Activated naive CD8-positive, alpha-beta T cell (primary cell): Measurements from ENCODE around the gene POU2AF2.
"Not testable (repeated sequence)": the region's sequence is repeated elsewhere in the genome, so short reads cannot be mapped to it uniquely, and the experiment has no call there.

Experiments used
- H3K27ac Mint-ChIP-seq: one replicate; pipeline ENCODE4 v1.8.0; 2021; ENCODE audit warnings: mixed read lengths
- H3K27me3 Mint-ChIP-seq: one replicate; pipeline ENCODE4 v1.8.0; 2021; ENCODE audit warnings: mixed read lengths
- H3K36me3 Mint-ChIP-seq: one replicate; pipeline ENCODE4 v1.8.0; 2021; ENCODE audit warnings: mixed read lengths
- H3K4me1 Mint-ChIP-seq: one replicate; pipeline ENCODE4 v1.8.0; 2021; ENCODE audit warnings: low read depth, mixed read lengths
- H3K4me3 Mint-ChIP-seq: one replicate; pipeline ENCODE4 v1.8.0; 2021; ENCODE audit warnings: mild to moderate bottlenecking, mixed read lengths
- H3K9me3 Mint-ChIP-seq: one replicate; pipeline ENCODE4 v1.8.0; 2021; ENCODE audit warnings: low read depth, mixed read lengths

Gene POU2AF2

DNA sequence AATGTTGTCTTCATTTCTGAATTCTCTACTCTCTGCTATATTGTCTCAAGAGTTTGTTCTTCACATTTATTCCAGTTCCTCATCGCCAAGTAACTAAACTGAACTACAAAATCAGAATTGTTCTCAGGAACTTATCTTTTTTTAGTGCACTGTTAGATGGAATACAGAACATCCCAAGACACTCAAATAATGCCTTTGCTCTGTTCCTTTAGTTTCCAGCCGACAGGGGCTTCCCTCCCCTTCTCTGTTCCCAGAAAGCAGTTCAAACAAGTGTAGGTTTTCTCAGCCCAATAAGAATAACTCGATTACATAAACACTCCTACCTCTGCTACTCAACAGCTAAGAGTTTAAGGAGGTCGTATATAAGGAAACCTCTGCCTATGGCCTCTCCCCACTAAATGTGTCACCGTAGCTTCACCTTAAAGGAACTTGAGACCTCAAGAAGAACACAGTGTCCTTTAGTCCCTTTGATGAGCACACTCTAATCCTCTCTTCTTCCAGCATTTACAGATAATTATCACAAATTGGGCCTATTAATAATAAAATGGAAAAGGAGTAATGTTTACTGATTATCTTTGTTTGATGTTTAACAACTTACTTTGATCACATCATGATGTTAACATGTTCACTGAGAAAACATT, 59.8 kb downstream of the POU2AF2 start:
- H3K27me3 Mint-ChIP-seq: peaks cover 10% of the 10 kb centered on the region
- no peaks in the 10 kb centered on the region for H3K36me3 Mint-ChIP-seq
- no peak overlapping the region for H3K4me3 Mint-ChIP-seq
- no peak overlapping the region for H3K27ac Mint-ChIP-seq
- no peaks in the 10 kb centered on the region for H3K4me1 Mint-ChIP-seq
- no peaks in the 10 kb centered on the region for H3K9me3 Mint-ChIP-seq

DNA sequence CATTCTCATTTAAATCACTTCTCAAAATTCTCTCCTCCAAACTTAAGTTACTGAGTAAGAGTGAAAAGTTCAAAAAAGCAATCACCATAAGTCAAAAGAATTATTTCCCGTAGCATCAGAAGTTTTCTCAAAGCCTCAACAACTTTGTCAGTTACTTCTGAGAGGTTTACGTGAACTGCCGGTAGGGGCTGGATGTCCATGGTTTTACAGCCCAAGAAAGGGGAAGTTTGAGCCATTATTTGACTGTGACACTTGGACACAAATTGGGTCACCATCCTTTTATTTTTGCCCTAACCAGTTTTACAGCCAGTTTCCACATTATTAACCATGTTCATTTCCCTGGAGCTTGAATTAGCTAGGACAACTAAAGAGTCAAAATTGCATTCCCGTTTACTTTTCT, 60.4 kb downstream of the POU2AF2 start:
- Mint-ChIP-seq H3K27me3 (peaks cover 6% of the 10 kb centered on the region), H3K27ac (no peak overlapping the region), H3K36me3 (no peaks in the 10 kb centered on the region), H3K4me3 (no peak overlapping the region), H3K9me3 (no peaks in the 10 kb centered on the region), H3K4me1 (no peaks in the 10 kb centered on the region)

DNA sequence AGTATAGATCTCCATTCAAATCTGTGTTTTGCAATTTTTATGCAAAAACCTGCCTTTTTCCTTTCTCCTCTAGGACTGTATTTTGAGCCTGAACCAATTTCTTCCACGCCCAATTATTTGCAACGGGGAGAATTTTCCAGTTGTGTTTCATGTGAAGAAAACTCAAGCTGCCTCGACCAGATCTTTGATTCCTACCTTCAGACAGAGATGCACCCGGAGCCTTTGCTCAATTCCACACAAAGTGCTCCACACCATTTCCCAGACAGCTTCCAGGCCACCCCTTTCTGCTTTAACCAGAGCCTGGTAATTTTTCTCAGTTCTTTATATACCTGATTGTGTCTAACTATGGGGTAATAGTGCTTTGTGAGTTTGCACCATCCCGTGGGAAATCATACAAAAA, 60.8 kb downstream of the POU2AF2 start:
- H3K4me1 Mint-ChIP-seq: no peaks in the 10 kb centered on the region

DNA sequence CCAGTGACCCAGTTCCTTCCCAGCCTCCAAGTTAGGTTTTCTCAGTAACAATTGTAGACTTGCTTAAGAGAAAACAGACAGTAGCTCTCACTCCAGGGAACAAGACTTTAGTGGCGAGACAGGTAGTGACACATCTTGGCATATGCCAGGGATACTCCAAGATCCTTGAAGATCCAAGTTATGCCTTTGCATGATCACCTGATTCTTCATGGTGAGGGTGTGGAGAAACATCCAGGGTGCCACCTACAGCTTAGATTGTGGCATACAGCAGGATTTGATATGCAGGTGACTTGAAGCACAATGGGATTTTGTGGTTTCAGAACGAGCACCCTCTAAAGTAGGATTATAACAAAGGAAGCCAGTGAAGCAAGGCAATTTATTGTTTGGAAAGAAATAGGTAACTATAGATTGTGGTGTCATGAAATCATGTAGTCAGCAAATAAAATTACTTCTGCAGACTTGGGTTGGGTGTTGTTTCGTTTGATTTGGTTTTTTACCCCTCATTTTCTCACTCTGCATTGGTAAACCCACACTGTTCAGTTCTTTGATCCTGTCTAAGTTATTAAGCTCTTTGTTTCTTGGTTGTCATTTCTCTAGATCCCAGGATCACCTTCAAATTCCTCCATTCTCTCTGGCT, 62.1 kb downstream of the POU2AF2 start:
- H3K4me1 Mint-ChIP-seq: no peaks in the 10 kb centered on the region
- no peaks in the 10 kb centered on the region for H3K9me3 Mint-ChIP-seq
- no peak overlapping the region for H3K27ac Mint-ChIP-seq
- no peak overlapping the region for H3K4me3 Mint-ChIP-seq
- no peaks in the 10 kb centered on the region for H3K36me3 Mint-ChIP-seq
- peaks cover 4% of the 10 kb centered on the region for H3K27me3 Mint-ChIP-seq

More for the DNA sequence above, 60.8 kb downstream of the POU2AF2 start:
- Mint-ChIP-seq H3K27ac (no peak overlapping the region), H3K27me3 (peaks cover 4% of the 10 kb centered on the region), H3K36me3 (no peaks in the 10 kb centered on the region), H3K4me3 (no peak overlapping the region), H3K9me3 (no peaks in the 10 kb centered on the region)

DNA sequence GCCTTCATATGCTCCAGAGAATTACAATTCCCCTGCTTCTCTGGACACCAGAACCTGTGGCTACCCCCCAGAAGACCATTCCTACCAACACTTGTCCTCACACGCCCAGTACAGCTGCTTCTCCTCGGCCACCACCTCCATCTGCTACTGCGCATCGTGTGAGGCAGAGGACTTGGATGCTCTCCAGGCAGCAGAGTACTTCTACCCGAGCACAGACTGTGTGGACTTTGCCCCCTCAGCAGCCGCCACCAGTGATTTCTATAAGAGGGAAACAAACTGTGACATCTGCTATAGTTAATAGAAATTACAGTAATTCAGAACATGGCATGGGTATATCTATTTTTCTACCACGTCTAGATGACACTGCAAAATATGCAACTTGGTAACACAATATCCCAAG, 62.6 kb downstream of the POU2AF2 start:
- no peaks in the 10 kb centered on the region for H3K9me3 Mint-ChIP-seq

DNA sequence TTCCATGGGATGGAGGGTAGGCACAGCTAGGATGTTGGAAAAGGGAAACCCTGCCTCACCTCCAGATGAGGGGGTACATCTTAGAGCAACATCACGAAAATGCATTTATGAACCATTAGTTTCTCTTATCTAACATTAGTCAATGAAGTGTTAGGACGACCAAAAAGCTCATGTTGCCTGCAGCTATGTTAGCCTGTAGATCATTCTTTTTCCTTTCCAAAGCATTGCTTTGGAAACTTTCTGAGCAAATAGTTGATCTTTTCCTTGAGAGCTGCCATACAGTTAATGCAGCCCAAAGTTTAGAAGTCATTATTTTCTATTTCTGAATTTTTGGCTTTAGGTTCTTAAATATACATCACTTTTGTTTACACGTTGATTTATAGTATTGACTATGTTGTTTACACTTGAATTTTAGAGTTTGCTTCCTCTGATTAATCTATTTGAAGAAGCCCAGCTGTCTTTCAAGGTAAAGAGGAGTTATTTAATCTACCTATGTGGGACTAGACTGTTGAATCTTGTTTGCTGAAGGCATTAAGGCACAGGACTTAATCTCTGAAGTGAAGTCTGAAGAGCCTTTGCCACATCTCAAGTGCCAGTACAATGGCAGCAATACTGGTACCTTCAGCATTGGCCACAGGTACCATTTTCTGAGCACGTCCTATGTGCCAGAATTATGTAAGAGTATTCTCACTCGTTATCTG, 63.8 kb downstream of the POU2AF2 start:
- Mint-ChIP-seq H3K36me3 (no peaks in the 10 kb centered on the region), H3K27ac (no peak overlapping the region), H3K9me3 (no peaks in the 10 kb centered on the region), H3K27me3 (peaks cover 3% of the 10 kb centered on the region), H3K4me1 (no peaks in the 10 kb centered on the region), H3K4me3 (no peak overlapping the region)

More for the DNA sequence above, 62.6 kb downstream of the POU2AF2 start:
- Mint-ChIP-seq H3K36me3 (no peaks in the 10 kb centered on the region), H3K27me3 (peaks cover 3% of the 10 kb centered on the region), H3K27ac (no peak overlapping the region), H3K4me3 (no peak overlapping the region), H3K4me1 (no peaks in the 10 kb centered on the region)

DNA sequence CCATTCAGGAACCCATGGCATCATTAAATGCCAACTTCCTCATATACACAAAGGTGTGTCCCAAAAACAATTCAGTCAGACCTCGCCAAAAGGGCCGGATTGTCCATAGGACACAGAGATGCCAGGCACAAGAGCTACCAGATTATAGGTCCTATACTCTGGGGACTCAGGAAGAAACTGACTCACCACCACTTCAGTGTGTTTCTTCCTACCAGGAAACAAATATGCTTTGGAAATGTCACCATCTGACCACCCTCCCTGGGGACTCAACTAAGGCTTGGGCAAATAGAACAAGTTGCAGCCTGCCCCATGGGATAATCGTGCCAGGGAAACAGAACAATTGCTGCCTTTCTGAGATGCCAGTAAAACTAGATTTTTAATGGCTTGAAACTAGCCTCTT, 64.6 kb downstream of the POU2AF2 start:
- no peak overlapping the region for H3K27ac Mint-ChIP-seq
- H3K36me3 Mint-ChIP-seq: no peaks in the 10 kb centered on the region
- no peaks in the 10 kb centered on the region for H3K9me3 Mint-ChIP-seq
- H3K4me3 Mint-ChIP-seq: no peak overlapping the region
- H3K4me1 Mint-ChIP-seq: no peaks in the 10 kb centered on the region
- H3K27me3 Mint-ChIP-seq: peaks cover 5% of the 10 kb centered on the region

DNA sequence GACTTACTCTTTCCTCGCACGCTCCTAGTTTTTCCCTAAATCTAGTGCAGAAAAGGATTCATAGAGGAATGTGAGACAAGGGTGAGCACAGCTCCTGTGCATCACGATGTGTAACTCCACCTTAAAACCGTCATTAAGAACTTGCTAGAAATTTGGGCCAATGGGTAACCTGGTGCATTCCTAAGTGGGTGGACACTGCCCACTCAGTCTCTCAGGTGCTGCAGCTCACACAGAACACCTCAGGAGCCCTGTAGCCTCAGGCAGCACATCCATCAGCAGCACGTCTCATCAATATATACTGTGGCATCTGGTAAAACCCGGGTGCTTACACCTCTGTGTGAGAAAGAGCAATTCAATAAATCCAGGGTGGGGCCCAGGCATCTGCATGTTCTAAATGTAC, 65.2 kb downstream of the POU2AF2 start:
- no peaks in the 10 kb centered on the region for H3K36me3 Mint-ChIP-seq
- no peak overlapping the region for H3K4me3 Mint-ChIP-seq
- H3K27ac Mint-ChIP-seq: no peak overlapping the region
- H3K27me3 Mint-ChIP-seq: peaks cover 5% of the 10 kb centered on the region
- no peaks in the 10 kb centered on the region for H3K4me1 Mint-ChIP-seq
- H3K9me3 Mint-ChIP-seq: no peaks in the 10 kb centered on the region

DNA sequence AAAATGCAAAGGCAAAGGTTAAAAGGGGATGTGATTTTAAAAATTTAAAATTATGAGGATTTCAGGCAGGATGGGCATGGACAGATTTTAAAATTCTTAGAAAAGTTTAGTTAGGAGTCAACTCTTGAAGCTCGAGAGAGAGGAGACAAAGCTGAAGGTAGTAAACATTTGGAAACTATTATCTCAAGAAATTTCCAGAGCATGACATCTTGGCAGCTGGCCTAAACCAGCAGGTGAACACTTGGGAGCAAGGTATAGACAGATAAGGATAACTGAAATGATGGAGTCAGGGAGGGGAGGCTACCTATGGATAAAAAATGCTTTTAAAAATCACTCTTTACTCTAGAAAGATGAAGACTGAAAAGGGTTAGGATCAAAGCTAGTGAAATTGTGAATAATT, 66.6 kb downstream of the POU2AF2 start:
- H3K36me3 Mint-ChIP-seq: no peaks in the 10 kb centered on the region
- no peak overlapping the region for H3K4me3 Mint-ChIP-seq
- peaks cover 5% of the 10 kb centered on the region for H3K27me3 Mint-ChIP-seq
- H3K27ac Mint-ChIP-seq: no peak overlapping the region
- no peaks in the 10 kb centered on the region for H3K9me3 Mint-ChIP-seq
- H3K4me1 Mint-ChIP-seq: no peaks in the 10 kb centered on the region

DNA sequence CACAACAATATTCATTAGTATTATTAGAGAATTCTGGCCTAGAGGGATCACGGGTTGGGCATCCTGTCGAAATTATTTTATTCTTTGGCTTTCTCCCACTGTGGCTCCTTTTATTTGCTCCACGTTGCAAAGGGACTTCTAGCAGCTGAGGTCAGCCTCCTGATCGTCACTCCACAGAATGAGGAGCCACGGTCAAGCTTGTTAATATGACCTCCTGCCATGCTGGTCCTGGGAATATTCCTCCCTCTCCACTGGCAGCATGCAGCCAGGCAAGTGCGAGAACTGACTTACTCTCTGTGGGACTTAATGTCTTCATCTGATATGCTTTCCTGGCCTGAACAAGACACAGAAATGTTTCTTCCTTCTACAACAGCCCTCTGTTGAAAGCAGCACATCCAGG, 73.8 kb downstream of the POU2AF2 start:
- H3K27ac Mint-ChIP-seq: no peak overlapping the region
- no peaks in the 10 kb centered on the region for H3K4me1 Mint-ChIP-seq
- peaks cover 2% of the 10 kb centered on the region for H3K27me3 Mint-ChIP-seq
- no peak overlapping the region for H3K4me3 Mint-ChIP-seq
- no peaks in the 10 kb centered on the region for H3K36me3 Mint-ChIP-seq
- H3K9me3 Mint-ChIP-seq: no peaks in the 10 kb centered on the region

DNA sequence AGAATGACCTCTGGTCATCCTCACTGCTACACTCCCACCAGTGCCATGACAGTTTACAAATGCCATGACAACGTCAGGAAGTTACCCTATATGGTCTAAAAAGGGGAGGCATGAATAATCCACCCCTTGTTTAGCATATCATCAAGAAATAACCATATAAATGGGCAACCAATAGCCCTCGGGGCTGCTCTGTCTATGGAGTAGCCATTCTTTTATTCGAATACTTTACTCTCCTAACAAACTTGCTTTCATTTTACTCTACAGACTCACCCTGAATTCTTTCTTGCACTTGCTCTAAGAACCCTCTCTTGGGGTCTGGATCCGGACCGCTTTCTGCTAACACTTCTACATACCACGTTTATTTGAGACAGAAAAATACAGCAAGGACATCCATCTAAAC, 74.7 kb downstream of the POU2AF2 start:
- not testable (repeated sequence) for H3K27ac Mint-ChIP-seq, H3K27me3 Mint-ChIP-seq, H3K9me3 Mint-ChIP-seq, H3K4me3 Mint-ChIP-seq, H3K36me3 Mint-ChIP-seq, H3K4me1 Mint-ChIP-seq

DNA sequence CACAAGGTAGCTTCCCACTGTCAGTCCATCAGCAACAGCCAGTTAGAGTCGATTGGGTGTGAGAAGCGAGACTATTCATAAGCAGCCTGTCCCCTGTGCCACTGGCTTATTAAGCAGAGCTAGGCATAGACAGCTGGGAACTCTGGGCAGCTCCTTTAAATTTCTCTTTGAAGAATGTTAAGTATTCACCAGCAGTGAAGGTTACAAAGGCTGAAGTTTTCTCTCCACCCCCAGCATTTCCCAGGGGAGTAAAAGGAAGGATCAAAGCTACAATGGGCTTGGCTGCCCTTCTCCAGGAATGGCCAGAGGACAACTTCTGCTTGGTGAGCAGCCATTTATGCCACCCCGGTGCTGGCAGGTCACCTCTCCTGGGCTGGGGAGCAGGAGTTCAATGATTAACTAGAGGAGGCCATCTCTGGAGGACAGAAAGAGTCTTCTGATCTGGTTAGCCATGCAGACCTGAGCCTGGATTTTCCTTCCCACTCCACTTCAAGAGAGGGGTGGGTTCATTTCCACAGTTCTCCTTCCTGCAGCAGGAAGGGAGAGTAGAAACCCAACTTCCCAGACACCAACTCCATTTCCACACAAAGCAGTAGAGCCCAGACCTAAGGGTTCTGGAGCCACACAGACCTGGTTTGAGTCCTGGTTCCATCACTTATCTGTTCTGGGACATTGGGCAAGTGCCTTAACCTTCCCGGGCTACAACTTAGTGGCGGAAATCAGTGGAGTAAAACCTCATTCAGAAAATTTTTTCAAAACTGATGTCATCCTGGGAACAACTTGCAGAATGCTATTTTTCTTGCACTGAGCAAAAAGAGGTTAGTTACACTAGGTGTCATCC, 75.4 kb downstream of the POU2AF2 start:
- Mint-ChIP-seq H3K27ac (no peak overlapping the region), H3K4me3 (no peak overlapping the region), H3K27me3 (no peaks in the 10 kb centered on the region)

DNA sequence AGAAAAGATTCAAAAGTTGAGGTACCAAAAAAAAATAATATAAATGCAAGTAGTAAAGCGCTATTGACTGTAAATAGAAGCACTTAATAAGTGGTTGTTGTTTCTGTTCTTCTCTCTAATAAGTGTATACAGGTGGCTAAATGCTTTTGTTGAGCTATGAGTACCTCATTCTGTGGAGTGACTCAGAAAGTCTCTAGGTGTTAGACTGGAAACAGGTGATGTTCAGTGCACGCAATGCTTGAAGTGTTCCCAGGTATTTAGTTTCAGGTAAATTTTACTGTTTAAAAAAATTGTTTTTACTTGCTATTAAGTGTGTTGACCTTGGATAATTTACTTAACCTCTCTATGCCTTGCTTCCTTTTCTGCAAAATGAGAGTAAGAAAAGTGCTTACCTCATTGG, 77.0 kb downstream of the POU2AF2 start:
- no peak overlapping the region for H3K27ac Mint-ChIP-seq
- H3K4me3 Mint-ChIP-seq: no peak overlapping the region
- no peaks in the 10 kb centered on the region for H3K4me1 Mint-ChIP-seq
- H3K27me3 Mint-ChIP-seq: no peaks in the 10 kb centered on the region
- no peaks in the 10 kb centered on the region for H3K9me3 Mint-ChIP-seq
- H3K36me3 Mint-ChIP-seq: no peaks in the 10 kb centered on the region

More for the DNA sequence above, 75.4 kb downstream of the POU2AF2 start:
- Mint-ChIP-seq H3K4me1 (no peaks in the 10 kb centered on the region), H3K36me3 (no peaks in the 10 kb centered on the region), H3K9me3 (no peaks in the 10 kb centered on the region)

DNA sequence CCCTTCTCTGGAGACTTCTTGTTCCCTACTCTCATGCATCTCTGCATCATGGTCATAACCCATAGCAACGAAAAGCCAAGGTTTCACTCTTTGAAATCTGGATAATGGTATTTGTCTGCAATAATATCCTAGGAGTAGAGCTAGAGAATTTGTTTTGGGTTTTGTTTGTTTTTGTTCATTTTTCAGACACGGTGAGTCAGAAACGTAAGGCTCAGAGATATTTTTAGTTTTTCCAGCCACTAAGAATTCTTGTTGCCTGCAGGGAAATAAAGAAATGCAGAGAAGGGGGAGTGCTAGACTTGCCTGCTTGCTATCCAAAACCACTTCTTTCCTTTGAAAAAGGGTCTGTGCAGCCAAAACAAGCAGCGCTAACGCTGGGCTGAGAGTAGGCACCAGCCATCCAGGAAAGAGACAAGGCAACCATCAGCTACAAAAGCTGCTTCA, 78.8 kb downstream of the POU2AF2 start:
- H3K27me3 Mint-ChIP-seq: no peaks in the 10 kb centered on the region
- H3K4me1 Mint-ChIP-seq: no peaks in the 10 kb centered on the region
- no peak overlapping the region for H3K27ac Mint-ChIP-seq
- no peaks in the 10 kb centered on the region for H3K9me3 Mint-ChIP-seq
- no peak overlapping the region for H3K4me3 Mint-ChIP-seq
- H3K36me3 Mint-ChIP-seq: no peaks in the 10 kb centered on the region

DNA sequence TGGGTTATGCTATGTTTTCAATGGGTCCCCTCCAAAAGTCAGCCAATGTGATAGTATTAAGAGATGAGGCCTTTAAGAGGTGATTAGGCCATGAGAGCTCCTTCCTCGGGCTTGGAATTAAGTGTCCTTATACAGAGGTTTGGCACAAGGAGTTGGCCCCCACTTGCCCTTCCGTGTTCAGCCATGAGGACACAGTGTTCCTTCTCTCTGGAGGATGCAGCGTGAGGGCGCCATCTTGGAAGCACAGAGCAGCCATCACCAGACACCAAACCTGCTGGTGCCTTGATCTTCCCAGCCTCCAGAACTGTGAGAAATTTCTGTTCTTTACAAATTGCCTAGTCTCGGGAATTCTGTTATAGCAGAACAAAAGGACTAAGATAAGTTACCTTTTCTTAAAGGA, 79.7 kb downstream of the POU2AF2 start:
- H3K36me3 Mint-ChIP-seq: no peaks in the 10 kb centered on the region
- H3K9me3 Mint-ChIP-seq: no peaks in the 10 kb centered on the region
- no peak overlapping the region for H3K4me3 Mint-ChIP-seq
- no peaks in the 10 kb centered on the region for H3K27me3 Mint-ChIP-seq
- H3K27ac Mint-ChIP-seq: no peak overlapping the region
- H3K4me1 Mint-ChIP-seq: no peaks in the 10 kb centered on the region
